M059J (cell line): ENCODE data around the gene MSMO1. TPM values are rescaled to one million over a fixed set of nuclear protein-coding genes. Genes with fewer than 3 reads are reported as not detected.
"Not testable (repeated sequence)": the region's sequence is repeated elsewhere in the genome, so short reads cannot be mapped to it uniquely, and the experiment has no call there.

Experiments used
- DNase-seq: peaks from one replicate; pipeline ENCODE4 v3.0.0-alpha.2; 2012; ENCODE audit warnings: low read depth
- total RNA-seq: library from RNA; depleted of rRNA; stranded (reverse); fragments of >200 nt; shearing (Covaris generic); gene quantifications from 2 replicates; pipeline ENCODE4 v1.2.3, GENCODE V29; 2014

Gene MSMO1
- total RNA-seq, 1 experiment from 2014 or later = 200 TPM

DNA sequence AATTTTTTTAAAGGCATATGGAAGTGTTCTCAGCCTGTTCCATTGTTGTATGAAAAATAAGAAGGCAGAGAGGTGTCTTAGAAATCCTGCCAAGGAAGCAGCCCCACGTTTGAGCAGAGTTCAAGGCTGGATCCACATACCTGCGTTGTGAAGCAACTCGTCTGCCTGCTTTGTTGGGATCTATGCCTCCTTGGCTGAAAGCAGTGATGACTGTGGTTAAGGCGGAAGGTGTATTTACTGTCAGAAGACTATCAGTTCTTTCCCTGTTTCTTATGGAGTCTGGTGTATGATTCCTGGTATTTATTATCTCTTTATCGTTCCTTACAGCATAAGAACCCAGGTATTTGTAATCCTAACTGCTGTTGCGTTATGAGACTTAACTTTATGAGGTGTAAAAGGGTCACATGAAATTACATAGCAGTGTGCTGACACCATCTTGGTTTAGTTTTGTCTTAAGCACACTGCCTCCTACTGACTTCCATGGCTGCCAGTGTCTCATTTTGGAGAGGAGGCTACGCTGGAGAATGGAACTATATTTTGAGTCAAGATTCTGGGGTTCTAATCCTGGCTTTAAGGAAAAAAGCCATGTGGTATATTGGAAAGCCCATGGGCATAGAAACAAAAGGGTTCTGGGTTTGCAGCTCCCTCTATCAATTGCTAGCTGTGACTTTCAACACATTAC is 3.1 kb upstream of the MSMO1 start:
- no peak for DNase-seq

DNA sequence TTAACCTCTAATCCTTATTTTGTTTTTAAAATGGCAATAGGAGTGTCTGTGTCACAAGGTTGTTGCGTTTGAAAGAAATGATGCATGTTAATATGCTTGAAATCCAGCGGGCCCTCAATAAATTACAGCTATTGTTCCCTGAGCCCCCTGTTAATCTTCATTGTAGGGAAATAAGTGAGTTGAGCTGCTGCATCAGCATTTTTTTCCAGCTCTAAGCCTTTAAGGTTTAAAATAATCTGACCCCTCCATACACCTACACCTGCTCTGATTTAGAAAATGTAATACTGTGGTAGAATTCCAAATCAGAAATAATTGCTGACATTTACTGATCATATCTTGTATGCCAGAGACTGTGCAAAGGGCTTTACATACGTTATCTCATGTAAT is 2.6 kb upstream of the MSMO1 start:
- no peak for DNase-seq

DNA sequence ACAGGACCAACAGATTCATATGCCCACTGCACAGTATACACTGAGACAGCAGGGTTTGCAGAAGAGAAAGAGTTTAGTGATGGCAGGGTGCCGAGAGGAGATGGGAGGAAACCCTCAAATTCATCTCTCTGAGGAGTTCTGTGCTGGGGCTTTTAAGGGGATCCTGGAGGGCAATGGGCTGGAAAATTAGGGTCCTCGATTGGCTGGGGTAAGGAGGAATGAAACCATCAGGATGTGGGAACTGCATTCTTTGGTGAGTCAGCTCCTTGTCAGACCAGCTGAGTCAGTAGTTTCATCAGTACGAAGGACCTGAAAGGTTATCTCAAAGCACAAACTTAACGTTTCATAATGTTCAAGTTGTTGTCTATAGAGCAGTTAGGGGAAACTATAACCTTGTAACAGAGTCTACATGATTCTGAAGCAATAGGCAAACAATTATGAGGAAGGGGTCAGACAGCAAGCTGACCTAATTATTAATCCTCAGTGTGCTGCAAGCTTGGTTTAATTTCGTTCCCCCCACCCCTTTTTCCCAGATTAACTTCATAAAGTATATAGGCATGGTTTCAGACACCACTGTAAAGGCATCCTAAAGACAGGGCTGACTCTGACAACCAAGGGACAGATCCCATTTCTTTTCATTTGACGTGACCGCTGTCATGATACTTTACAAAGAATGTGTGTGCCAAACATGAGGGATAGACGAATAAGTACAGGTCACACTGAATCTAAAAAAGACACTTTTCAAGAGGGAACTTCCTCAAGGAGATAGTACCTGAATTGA is 1.5 kb upstream of the MSMO1 start:
- DNase-seq = peak; percentile 93

DNA sequence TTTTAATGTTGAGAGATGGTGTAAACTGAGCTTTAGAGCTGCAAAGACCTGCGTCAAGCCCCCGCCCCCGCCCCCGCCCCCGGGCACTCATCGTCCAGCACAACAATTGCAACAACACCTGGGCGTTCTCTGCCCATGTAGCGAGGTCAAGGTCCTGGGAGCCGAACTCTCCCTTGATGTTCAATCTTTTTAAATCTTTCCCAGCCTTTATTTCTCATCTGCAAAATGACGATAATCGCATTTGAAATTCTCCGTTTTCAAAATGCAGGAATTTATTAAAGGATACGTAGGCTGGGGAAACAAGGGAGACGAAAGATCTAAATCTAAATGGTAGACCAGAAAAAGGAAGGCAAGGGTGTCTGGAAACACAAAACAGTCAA is 648 bp upstream of the MSMO1 start:
- peak; percentile 54 for DNase-seq

DNA sequence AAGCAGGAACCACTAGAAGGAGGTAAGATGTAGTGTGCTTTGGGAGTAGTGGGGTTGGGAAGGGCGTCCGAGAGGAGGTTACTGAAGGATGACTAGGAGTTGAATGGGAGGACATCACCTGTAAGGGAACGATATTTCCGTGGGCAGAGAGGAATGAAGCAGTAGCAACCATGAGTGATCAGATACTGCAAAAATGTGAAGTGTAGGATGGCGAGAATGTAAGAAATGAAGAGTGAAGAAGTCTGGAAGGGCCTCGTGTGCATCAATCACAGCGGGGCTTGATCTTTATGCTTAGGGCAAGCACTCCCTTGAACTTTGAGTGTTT is 594 bp downstream of the MSMO1 start:
- no peak for DNase-seq

DNA sequence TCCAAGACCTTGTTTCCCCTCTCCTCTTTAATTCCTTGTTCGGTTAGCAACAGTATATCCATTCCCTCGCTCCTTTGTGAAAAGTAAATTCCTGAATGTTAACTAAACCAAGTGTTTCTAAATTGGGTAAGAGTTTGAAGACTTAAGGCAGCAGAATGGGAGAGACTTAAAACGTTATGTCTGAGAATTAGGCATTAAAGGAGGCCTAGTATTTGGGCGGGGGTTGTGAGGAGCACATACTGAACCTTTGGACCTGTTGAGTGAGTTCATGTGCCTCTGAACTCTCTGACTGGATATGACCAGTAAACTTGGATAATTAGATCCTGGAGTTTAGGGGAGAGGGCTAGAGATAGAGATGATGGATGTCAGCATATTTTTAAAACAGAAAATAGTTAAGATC is 1.2 kb downstream of the MSMO1 start:
- no peak for DNase-seq

DNA sequence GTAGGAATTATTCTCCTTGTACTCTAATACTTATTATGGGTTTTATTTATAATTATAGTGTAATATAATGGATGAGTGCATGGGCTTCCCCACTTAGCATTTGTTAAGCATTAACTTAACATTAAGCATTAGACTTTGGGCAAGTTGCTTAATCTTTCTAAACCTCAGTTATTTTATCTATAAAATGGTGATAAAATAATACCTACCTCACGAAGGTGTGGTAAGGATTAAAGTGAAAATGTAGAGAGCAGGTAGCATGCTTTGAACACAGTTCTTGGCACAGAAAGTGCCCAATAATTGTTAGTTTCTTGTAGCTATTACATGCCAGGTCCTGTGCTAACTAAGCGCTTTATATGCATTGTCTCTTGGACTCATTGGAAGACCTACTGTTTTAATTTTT is 2.6 kb downstream of the MSMO1 start:
- DNase-seq = no peak

DNA sequence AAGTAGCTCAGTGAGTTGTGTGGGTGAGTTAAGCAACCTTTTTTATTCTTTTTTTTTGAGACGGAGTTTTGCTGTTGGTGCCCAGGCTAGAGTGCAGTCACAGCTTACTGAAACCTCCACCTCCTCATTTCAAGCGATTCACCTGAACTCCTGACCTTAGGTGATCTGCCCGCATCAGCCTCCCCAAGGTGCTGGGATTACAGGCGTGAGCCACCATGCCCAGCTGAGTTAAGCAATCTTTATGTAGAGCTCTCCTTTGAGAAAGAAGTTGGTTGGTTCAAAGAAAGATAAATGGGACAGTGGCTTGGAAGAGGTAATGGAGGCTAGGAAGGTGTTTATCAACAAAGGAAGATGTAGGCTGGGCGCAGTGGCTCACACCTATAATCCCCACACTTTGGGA is 3.2 kb downstream of the MSMO1 start:
- DNase-seq = no peak

DNA sequence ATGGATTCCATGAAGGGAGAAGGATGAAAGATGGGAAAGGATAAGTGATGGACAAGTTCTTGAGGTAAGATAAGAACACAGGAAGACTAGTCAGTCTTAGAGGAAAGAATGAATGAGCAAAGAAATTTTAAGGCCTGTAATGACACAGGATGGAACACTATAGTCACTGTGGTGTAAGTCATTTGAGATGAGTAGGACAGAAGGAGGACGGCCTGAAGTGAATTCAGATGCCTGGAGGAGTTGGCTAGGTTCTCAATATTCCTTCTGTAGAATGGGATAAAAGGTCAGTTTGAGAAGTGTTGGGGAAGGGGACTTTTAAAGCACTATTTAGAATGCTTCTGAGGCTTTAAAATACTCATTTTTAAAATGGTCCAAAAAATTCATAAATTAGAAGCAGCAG is 3.9 kb downstream of the MSMO1 start:
- DNase-seq = no peak

DNA sequence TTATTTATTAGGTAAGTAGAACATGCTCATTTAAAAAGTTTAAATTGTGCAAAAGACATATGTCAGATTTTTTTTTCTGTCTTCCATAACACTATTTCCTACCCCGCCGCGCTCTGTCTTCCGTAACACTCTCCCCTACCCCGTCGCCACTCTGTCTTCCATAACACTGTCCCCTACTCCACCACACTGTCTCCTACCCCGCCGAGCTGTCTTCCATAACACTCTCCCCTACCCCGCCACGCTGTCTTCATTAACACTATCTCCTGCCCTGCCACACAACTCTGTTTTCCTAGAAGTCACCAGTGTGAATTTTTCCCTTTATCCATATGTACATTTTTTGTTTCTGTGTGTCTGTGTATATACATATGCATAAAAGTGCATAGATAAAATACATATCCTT is 4.4 kb downstream of the MSMO1 start:
- no peak for DNase-seq

DNA sequence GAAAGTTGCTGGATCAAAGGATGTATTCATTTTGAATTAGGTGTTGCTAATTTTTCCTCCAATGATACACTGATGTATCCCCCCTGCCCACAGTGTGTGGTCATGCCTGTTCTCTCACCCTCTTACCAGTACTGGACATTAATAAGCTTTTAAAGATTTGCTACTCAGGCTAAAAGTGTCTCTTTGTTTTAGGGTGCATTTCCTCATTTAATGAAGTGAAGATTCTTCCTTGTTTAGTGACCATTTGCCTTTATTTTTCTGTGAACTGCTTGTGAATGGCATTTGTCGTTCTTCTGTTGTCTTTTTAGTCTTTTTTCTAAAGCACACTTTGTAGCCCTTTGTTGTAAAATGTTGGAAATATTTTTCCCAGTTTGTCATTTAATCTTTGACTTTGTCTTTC is 5.0 kb downstream of the MSMO1 start:
- DNase-seq = no peak

DNA sequence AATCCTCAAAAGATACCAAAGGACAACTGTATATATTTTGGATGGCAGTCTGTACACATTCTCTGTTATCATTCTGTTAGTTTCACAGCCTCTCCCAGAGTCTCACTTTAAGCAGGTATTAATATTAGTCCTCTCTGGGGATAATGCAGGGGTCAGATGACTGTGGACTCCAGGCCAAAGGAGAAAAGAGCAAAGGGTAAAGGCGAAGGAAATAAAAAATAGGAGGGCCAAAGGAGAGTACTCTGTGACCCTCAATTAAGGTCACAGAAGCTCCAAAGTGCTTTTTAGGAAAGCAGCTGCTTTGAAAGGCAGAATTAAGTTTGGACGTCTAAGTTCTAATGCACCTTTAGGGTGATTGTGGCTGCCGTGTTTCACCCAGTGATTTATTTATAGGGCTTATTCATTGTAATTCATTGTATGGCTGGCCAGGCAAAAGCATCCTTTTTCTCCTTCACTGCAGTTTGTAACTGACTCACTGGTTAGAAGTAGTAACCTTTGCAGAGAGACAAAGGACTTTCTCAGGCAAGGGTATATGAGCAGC is 7.8 kb downstream of the MSMO1 start:
- no peak for DNase-seq

DNA sequence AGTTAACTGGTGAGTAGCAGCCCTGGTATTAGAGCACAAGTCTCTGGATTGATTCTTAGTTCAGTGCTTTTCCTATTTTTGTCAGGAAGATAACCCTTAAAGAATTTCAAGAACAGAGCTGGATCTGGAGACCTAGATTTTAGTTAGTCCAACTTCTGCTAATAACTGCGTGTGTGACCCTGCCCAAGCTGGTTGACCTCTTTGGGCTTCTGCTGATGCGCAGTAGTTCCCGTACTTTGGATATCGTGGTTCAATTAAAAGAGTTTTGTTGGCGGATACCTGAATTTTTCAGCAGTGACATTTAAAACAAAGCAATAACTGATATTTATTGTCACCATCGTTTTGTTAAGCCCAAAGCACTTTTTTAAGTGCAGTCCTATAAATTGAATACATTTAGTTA is 9.3 kb downstream of the MSMO1 start:
- no peak for DNase-seq

DNA sequence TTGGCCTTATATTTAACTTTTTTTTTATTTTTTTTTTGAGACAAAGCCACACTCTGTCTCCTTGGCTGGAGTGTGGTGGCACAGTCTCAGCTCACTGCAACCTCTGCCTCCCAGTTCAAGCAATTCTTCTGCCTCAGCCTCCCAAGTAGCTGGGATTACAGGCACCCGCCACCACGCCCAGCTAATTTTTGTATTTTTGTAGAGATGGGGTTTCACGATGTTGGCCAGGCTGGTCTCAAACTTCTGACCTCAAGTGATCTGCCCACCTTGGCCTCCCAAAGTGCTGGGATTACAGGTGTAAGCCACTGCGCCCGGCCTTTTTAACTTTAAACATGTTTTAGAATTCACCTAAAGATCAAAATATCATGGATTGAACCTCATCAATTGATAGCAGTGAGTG is 14.9 kb downstream of the MSMO1 start:
- DNase-seq = not testable (repeated sequence)

DNA sequence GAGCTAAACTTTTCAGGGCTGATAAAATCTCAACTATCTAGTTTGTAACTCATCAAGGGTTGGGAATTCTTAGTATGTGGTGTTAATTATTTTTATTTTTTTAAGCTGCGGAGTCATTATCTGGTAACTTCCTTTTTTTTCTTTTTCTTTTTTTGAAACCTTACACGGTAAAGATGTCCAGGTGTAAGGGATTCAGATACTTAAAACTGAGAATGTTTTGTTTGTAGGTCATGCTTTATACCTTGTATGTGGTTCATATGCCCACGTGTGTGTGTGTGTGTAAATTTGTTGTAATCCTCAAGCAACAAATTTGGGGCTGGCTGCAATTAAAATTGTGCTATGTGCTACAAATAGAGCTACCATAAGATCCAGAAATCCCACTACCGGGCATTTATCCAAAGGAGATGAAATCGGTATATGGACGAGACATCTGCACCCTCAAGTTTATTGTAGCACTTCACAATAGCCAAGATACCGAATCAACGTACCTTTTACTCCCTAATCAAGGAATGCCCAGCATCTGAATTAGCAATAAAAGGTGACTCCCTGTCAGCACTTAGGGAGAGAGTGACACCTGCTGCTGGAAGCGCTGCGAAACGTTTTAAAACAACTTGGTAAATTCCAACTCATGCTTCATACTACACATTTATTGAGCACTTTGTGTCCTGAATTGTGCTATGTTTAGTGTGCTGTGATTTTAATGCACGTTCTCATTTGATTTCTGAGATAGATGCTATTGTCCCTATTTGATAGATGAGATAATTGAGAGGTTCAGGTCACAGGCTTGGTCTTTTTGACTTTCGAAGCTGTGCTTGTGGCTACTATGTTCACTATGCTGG is 16.1 kb downstream of the MSMO1 start:
- DNase-seq = peak; percentile 40

DNA sequence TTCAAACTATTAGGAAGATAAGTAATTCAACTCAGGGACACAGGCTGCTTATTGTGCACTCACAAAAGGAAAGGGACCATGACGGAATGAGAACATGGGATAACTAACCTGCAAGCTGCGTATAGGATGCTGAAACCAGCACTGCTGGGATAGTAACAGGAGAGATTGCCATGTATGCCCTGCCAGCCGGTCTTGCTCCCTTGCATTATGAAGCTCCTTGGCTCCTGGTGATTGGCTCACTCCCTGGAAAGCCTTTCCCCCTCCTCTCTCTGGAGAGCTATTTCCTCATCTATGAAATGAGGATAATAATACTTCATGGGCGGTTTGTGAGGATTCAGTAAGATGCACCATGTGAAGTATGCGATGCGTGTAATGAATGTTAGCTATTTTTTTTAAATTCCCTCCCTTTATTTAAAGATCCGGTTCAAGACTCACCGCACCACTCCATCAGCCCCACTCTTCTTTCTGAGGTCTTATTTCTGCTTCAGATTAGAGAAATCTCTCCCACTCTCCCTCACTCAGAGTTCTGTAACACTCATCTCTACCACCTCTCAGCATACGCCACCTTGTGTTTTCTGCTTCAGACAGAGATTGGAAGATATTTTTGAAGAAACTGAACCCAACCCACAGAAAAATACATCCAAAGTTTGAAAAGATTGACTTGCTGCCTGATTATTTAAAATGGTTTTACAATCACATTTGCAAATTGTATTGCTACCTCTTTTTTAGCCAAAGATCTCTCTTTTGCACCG is 18.4 kb downstream of the MSMO1 start:
- no peak for DNase-seq

DNA sequence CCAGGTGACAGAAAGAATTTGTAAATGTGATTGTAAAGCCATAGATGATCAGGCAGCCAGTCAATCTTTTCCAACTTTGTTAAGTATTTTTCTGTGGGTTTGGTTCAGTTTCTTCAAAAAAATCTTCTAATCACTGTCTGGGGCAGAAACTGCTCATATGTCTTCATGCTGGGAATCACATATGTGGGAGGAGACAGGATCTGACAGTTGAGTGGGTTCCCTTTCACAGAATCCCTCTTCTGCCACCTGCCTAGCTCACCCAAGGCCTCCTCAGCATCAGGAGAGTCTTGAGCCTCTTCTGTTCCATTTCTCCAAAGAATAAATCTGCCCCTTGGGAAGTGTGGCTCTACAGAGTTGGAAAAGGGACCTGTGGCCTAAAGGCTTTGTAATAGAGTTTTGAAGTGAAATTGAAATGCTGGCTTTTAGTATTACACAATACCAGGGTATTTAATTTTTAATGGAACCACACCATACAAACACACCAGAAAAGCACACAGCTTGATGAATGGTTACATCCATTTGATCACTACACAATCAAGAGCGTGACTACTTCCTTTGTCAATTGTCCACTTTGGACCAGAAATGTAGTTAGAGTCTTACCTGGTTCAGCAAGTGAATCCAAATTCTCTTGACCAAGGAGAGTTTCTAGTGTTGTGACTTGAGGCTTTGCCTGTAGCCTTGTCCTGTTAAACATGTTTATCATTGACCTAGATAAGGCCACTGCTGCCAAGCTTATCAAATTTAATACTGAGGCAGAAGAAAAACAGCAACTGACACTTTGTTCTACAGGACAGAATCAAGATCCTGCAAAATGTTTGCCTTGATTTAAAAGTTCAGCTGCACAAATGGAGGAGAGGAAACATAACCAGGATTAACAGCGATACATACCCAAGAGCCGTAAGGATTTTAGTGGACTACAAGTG is 20.4 kb downstream of the MSMO1 start:
- DNase-seq = no peak

DNA sequence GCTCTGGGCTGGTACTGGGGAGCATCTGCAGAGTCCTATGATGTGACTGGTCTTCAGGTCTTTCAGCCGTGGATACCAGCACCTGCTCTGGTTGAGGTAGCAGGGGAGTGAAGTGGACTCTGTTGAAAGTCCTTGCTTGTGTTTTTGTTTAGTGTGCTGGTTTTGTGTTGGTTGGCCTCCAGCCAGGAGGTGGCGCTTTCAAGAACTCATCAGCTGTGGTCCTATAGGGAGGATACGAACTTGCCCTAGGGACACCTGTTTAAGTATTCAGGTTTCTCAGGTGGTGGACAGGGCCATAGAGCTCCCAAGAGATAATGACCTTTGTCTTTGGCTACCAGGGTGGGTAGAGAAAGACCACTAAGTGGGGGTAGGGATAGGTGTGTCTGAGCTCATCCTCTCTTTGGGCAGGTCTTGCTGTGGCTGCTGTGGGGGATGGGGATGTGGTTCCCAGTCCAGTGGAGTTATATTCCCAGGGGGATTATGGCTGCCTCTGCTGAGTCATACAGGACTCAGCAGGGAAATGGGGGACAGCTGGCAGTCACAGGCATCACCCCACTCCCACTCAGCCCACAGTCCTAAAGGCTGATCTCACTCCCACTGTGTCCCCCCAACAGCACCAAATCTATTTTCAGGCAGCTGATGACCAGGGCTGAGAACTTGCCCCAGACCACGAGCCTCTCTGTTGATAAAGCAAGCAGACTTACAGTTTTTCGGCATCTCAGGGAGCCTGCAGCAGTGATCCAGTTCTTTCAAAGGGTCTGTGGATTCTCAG is 24.1 kb downstream of the MSMO1 start:
- no peak for DNase-seq

DNA sequence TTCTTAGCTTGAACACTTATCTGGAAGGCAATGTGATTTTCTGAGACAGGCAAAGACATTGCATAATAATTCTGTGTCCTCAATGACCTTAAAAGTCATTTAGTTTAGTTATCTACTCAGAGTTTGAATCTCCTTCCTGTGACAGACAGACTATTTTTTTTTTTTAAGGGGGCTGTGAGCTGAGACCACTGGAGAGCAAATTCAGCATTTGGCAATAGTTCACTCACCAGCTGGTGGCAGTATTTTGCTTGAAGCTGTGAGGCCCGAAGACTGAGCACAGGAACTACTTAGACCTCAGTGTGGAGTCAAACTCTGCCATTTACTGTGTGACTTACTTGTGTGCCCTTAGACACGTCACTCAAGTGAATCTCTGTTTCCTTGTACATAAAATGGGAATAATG is 28.4 kb downstream of the MSMO1 start:
- peak; percentile 52 for DNase-seq

DNA sequence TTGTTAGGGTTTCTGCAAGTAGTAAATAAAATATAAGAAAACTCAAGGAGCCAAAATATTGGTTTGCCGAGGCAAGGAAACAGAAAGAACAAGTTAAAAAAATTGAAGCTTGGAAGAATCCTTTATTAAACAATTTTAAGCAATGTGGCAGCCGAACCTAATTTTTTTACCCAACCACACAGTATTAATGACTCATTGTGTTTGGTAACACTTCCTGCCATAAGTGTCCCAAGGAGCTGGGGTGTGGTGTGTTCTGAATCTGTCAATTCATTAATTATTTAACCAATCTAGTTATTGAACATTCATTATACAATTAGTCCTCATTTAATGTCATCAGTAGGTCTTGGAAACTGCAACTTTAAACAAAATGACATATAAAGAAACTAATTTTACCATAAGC is 32.0 kb downstream of the MSMO1 start:
- peak; percentile 52 for DNase-seq
